CD14-positive monocyte (primary cell): Measurements from ENCODE around the gene CHKA. TPM values are rescaled to one million over a fixed set of nuclear protein-coding genes. Genes with fewer than 3 reads are reported as not detected.

Experiments
- DNase-seq, 3 donors: peaks; one replicate each; pipeline ENCODE4 v3.0.0-alpha.2; 2011 to 2022
- H2AFZ ChIP-seq: 2 replicates; pipeline ENCODE4 v1.6.0; 2012; ENCODE audit warnings: mild to moderate bottlenecking, low read depth, low read length, inconsistent platforms; ENCODE audit not compliant: insufficient read depth, poor library complexity, severe bottlenecking
- H3K27ac ChIP-seq, 2 donors: 1 replicate in 1 of 2; 2 replicates in 1 of 2; pipeline ENCODE4 v1.5.1; 2012 to 2013; ENCODE audit warnings: low read length in 2 of 2, control low read depth in 1 of 2, inconsistent platforms in 1 of 2, low read depth in 1 of 2, mild to moderate bottlenecking in 1 of 2
- H3K27me3 ChIP-seq, 2 donors: one replicate each; pipeline versions ENCODE4 v1.6.0 to v1.6.1; 2011 to 2013; ENCODE audit warnings: low read length in 2 of 2; ENCODE audit not compliant: control insufficient read depth in 2 of 2, insufficient read depth in 2 of 2
- H3K36me3 ChIP-seq, 2 donors: replicated peaks in 1 of 2; 1 replicate in 1 of 2; 2 replicates in 1 of 2; pipeline versions ENCODE4 v1.5.1 to v1.6.1; 2012 to 2013; ENCODE audit warnings: low read length in 2 of 2, control low read depth in 1 of 2, inconsistent platforms in 1 of 2, mild to moderate bottlenecking in 1 of 2; ENCODE audit not compliant: insufficient read depth in 2 of 2, control insufficient read depth in 1 of 2
- H3K4me1 ChIP-seq, 2 donors: 1 replicate in 1 of 2; 2 replicates in 1 of 2; pipeline versions ENCODE4 v1.5.1 to v1.6.1; 2012 to 2013; ENCODE audit warnings: low read length in 2 of 2, control low read depth in 1 of 2, inconsistent platforms in 1 of 2, mild to moderate bottlenecking in 1 of 2, moderate library complexity in 1 of 2; ENCODE audit not compliant: insufficient read depth in 2 of 2, control insufficient read depth in 1 of 2
- H3K4me2 ChIP-seq: replicated peaks from 2 replicates; pipeline ENCODE3; 2012; ENCODE audit warnings: low read length, moderate library complexity, mild to moderate bottlenecking; ENCODE audit not compliant: poor library complexity, severe bottlenecking; ENCODE audit errors: extremely low read depth
- H3K4me3 ChIP-seq, 3 experiments: fragments of 200-600 bp in 1 of 3; sonication (generic) in 1 of 3; replicated peaks in 1 of 3; 1 replicate in 2 of 3; 2 replicates in 1 of 3; pipeline ENCODE4 v1.5.1; 2011 to 2013; ENCODE audit warnings: low read length in 3 of 3, mild to moderate bottlenecking in 3 of 3, control low read depth in 2 of 3, low read depth in 2 of 3, inconsistent platforms in 1 of 3, moderate library complexity in 1 of 3
- H3K79me2 ChIP-seq: 2 replicates; pipeline ENCODE4 v1.6.0; 2012; ENCODE audit warnings: mild to moderate bottlenecking, control low read depth, inconsistent platforms, low read length, moderate library complexity; ENCODE audit not compliant: insufficient read depth
- H3K9ac ChIP-seq: 2 replicates; pipeline ENCODE4 v1.6.0; 2017; ENCODE audit warnings: low read length, mild to moderate bottlenecking; ENCODE audit not compliant: insufficient read depth, poor library complexity, severe bottlenecking
- H3K9me3 ChIP-seq, 2 donors: replicated peaks in 1 of 2; 1 replicate in 1 of 2; 2 replicates in 1 of 2; pipeline versions ENCODE4 v1.5.1 to v1.6.1; 2012 to 2013; ENCODE audit warnings: low read length in 2 of 2, control low read depth in 1 of 2; ENCODE audit not compliant: control insufficient read depth in 1 of 2, insufficient read depth in 1 of 2
- H4K20me1 ChIP-seq: 2 replicates; pipeline ENCODE4 v1.6.0; 2012; ENCODE audit warnings: mild to moderate bottlenecking, low read length, control low read depth, moderate library complexity; ENCODE audit not compliant: insufficient read depth
- H3K27ac Mint-ChIP-seq, 7 donors: one replicate each; pipeline ENCODE4 v1.8.0; 2020; ENCODE audit warnings: mild to moderate bottlenecking in 7 of 7, mixed read lengths in 7 of 7, moderate library complexity in 6 of 7, inconsistent platforms in 2 of 7
- H3K27me3 Mint-ChIP-seq, 3 donors: one replicate each; pipeline ENCODE4 v1.8.0; 2021 to 2022; ENCODE audit warnings: low read depth in 3 of 3, mild to moderate bottlenecking in 3 of 3, mixed read lengths in 3 of 3, moderate library complexity in 3 of 3, inconsistent platforms in 1 of 3
- H3K36me3 Mint-ChIP-seq, 2 donors: one replicate each; pipeline ENCODE4 v1.8.0; 2020; ENCODE audit warnings: mixed read lengths in 2 of 2, inconsistent platforms in 1 of 2, mild to moderate bottlenecking in 1 of 2
- H3K4me1 Mint-ChIP-seq: one replicate; pipeline ENCODE4 v1.8.0; 2020; ENCODE audit warnings: mild to moderate bottlenecking, mixed read lengths
- H3K4me3 Mint-ChIP-seq, 2 donors: one replicate each; pipeline ENCODE4 v1.8.0; 2020; ENCODE audit warnings: mild to moderate bottlenecking in 2 of 2, mixed read lengths in 2 of 2, moderate library complexity in 1 of 2
- H3K9me3 Mint-ChIP-seq, 7 donors: one replicate each; pipeline ENCODE4 v1.8.0; 2020 to 2022; ENCODE audit warnings: mixed read lengths in 7 of 7, mild to moderate bottlenecking in 6 of 7, moderate library complexity in 6 of 7, inconsistent platforms in 2 of 7
- CTCF ChIP-seq: fragments of 200-600 bp; IDR thresholded peaks from one replicate; pipeline ENCODE4 v1.8.0; 2022; ENCODE audit warnings: antibody characterized with exemption, mild to moderate bottlenecking
- WGBS: methylation state at CpG from one replicate; pipeline ENCODE4 v1.1.5; 2013; ENCODE audit warnings: missing lambda C conversion rate; ENCODE audit not compliant: insufficient coverage; 5-methylcytosine and 5-hydroxymethylcytosine counted together
- intact Hi-C, 2 donors: fragments of 100-400 bp; cut with micrococcal nuclease; formaldehyde crosslinking; loops; one replicate each; pipeline versions ENCODE4 v1.15.0 to v1.15.1; 2023
- polyA plus RNA-seq, 3 donors: library from polyadenylated mRNA; depleted of rRNA in 1 of 3; unstranded in 2 of 3; stranded (reverse) in 1 of 3; fragments of 300-500 nt in 2 of 3; fragments of >200 nt in 1 of 3; fragmentation: Illumina TruSeq in 2 of 3; gene quantifications; 1 replicate in 2 of 3; 2 replicates in 1 of 3; pipeline ENCODE4 v1.2.3, GENCODE V29; 2012 to 2021

The CHKA gene
- polyA plus RNA-seq, 3 donors, result 2.8 to 20.9 (median 5.7) TPM

- 72% methylated on average over 11 of the region's 12 CpGs for WGBS
- H3K9ac ChIP-seq, result no peak overlapping the region
- H3K27ac Mint-ChIP-seq, result peak overlapping the region in 4 of 7 donors; percentile 26 to 77 (median 68)
- no peak overlapping the region for H3K4me2 ChIP-seq
- no peak overlapping the region for H2AFZ ChIP-seq
- H3K27me3 ChIP-seq, result no peaks in the 10 kb centered on the region
- peaks cover 0 to 1% (median 0%) of the 10 kb centered on the region in 3 donors for H3K27me3 Mint-ChIP-seq
- TF ChIP-seq CTCF, result no peak
- DNase-seq, result no peak
- H3K9me3 Mint-ChIP-seq, result no peaks in the 10 kb centered on the region
- no peak overlapping the region for H3K4me3 ChIP-seq
- peaks cover 52 to 56% of the 10 kb centered on the region in 2 donors for H3K36me3 ChIP-seq
- H3K79me2 ChIP-seq, result peaks cover 22% of the 10 kb centered on the region
- H4K20me1 ChIP-seq, result peaks cover 15% of the 10 kb centered on the region
- intact Hi-C loops, result no loop called here
- H3K27ac ChIP-seq, result no peak overlapping the region
- peaks cover 18 to 23% of the 10 kb centered on the region in 2 donors for H3K4me1 ChIP-seq
- H3K4me1 Mint-ChIP-seq, result peaks cover 25% of the 10 kb centered on the region
- H3K36me3 Mint-ChIP-seq, result peaks cover 44 to 51% of the 10 kb centered on the region in 2 donors
- H3K4me3 Mint-ChIP-seq, result peak overlapping the region in 1 of 2 donors; percentile 45
- no peaks in the 10 kb centered on the region for H3K9me3 ChIP-seq
These were observed 92.2 kb downstream of the CHKA start for GRCh38 chr11:68028802-68029545.

DNA sequence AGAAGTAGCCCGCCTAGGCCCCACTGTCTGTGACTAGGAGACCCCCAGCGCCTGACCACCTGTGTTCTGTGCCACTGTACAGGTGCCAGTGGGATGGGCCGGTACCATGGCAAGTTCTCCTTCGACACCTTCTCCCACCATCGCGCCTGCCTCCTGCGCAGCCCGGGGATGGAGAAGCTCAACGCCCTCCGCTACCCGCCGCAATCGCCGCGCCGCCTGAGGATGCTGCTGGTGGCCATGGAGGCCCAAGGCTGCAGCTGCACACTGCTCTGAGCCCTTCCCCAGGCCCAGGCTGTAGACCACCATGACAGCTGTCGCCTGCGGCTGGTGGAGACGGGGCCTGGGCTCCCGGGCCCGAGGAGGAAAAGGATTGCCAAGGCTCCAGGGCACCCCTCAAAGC lies 93.5 kb downstream of the CHKA start:
- Histone ChIP-seq H3K9me3 (no peaks in the 10 kb centered on the region), H3K36me3 (peaks cover 53 to 56% of the 10 kb centered on the region in 2 donors), H4K20me1 (peaks cover 22% of the 10 kb centered on the region), H3K4me1 (peaks cover 18 to 23% of the 10 kb centered on the region in 2 donors), H3K27ac (no peak overlapping the region), H3K79me2 (peaks cover 20% of the 10 kb centered on the region), H2AFZ (no peak overlapping the region), H3K4me3 (no peak overlapping the region), H3K27me3 (no peaks in the 10 kb centered on the region), H3K9ac (no peak overlapping the region), H3K4me2 (no peak overlapping the region)
- no peak overlapping the region for H3K4me3 Mint-ChIP-seq
- H3K36me3 Mint-ChIP-seq, result peaks cover 46 to 56% of the 10 kb centered on the region in 2 donors
- no peak for TF ChIP-seq CTCF
- no peak overlapping the region for H3K27ac Mint-ChIP-seq
- intact Hi-C loops, result no loop called here
- peaks cover 25% of the 10 kb centered on the region for H3K4me1 Mint-ChIP-seq
- peaks cover 0 to 1% (median 0%) of the 10 kb centered on the region in 3 donors for H3K27me3 Mint-ChIP-seq
- H3K9me3 Mint-ChIP-seq, result no peaks in the 10 kb centered on the region
- WGBS, result 95% methylated on average over 21 of the region's 21 CpGs
- no peak for DNase-seq
